K562 (cell line): ENCODE results near the gene KIF26A. TPM values are rescaled to one million over a fixed set of nuclear protein-coding genes. Genes with fewer than 3 reads are reported as not detected.

ENCODE experiments used
- ATAC-seq: fragments of 200-7000 bp; cut with Tn5 transposase; 3 replicates; pipeline ENCODE4 v1.9.1; 2020; ENCODE audit warnings: moderate library complexity
- BruUV-seq: library from RNA; stranded (reverse); fragments of 400-500 nt; replicated peaks from 2 replicates; lab custom pipeline; 2021; lab: Mats Ljungman, UMichigan
- CTCF ChIA-PET: fragments of 300-600 bp; formaldehyde crosslinking; extraction: SDS; loops from one replicate; lab custom pipeline; 2021; ENCODE audit warnings: low intra/inter-chr PET ratio; lab: Yijun Ruan, JAX
- POLR2A ChIA-PET: fragments of 300-600, 350-650 bp; sonication (Branson Sonifier 250); formaldehyde crosslinking; extraction: SDS; loops from one replicate; lab custom pipeline; 2021; ENCODE audit warnings: antibody characterized with exemption, inconsistent platforms; lab: Yijun Ruan, JAX
- DNase-seq, 4 experiments: peaks; one replicate each; pipeline versions ENCODE4 v3.0.0 to v3.0.0-alpha.2; 2011 to 2018; ENCODE audit warnings: low spot score in 3 of 4, mixed read lengths in 3 of 4; ENCODE audit errors: extremely low read depth in 1 of 4
- FAIRE-seq: peaks from 2 replicates; lab custom pipeline; 2011; peaks lifted over from hg19 to GRCh38; lab: Jason Lieb, UNC
- H2AFZ ChIP-seq: 2 replicates; pipeline ENCODE4 v1.6.0; 2011; ENCODE audit warnings: low read depth, low read length, control low read depth, inconsistent platforms
- H3K27ac ChIP-seq: fragments of 200-600 bp; 3 replicates; pipeline ENCODE4 v1.8.0; 2011; ENCODE audit warnings: low read depth, mild to moderate bottlenecking, control low read depth, inconsistent platforms, low read length, moderate library complexity, mixed read lengths; ENCODE audit errors: extremely low read depth
- H3K27me3 ChIP-seq, 2 experiments: fragments of 300-600 bp in 1 of 2; 2 replicates in 1 of 2; 3 replicates in 1 of 2; pipeline versions ENCODE4 v1.6.0 to v1.8.0; 2011; ENCODE audit warnings: inconsistent platforms in 2 of 2, low read length in 2 of 2, mild to moderate bottlenecking in 1 of 2, mixed read lengths in 1 of 2, moderate library complexity in 1 of 2; ENCODE audit not compliant: control insufficient read depth in 2 of 2, insufficient read depth in 2 of 2
- H3K36me3 ChIP-seq: fragments of 300-600 bp; 3 replicates; pipeline ENCODE4 v1.8.0; 2011; ENCODE audit warnings: mild to moderate bottlenecking, low read length, inconsistent platforms; ENCODE audit not compliant: control insufficient read depth, insufficient read depth
- H3K4me1 ChIP-seq, 2 experiments: fragments of 200-600 bp in 1 of 2; replicated peaks in 1 of 2; 2 replicates in 1 of 2; 3 replicates in 1 of 2; pipeline versions ENCODE4 v1.5.1 to v1.8.0; 2011; ENCODE audit warnings: inconsistent platforms in 2 of 2, low read length in 2 of 2, mild to moderate bottlenecking in 1 of 2, mixed read lengths in 1 of 2, moderate library complexity in 1 of 2; ENCODE audit not compliant: control insufficient read depth in 2 of 2, insufficient read depth in 2 of 2
- H3K4me2 ChIP-seq: 2 replicates; pipeline ENCODE4 v1.6.1; 2011; ENCODE audit warnings: low read length, control low read depth, inconsistent platforms, mixed read lengths; ENCODE audit not compliant: insufficient read depth
- H3K4me3 ChIP-seq: fragments of 200-600 bp; sonication (generic), shearing (Covaris generic); 2 replicates; pipeline ENCODE4 v1.5.1; 2016; ENCODE audit warnings: control low read depth, inconsistent platforms
- H3K79me2 ChIP-seq: fragments of 200-600 bp; 3 replicates; pipeline ENCODE4 v1.8.0; 2011; ENCODE audit warnings: low read length, inconsistent platforms; ENCODE audit not compliant: control insufficient read depth, insufficient read depth
- H3K9ac ChIP-seq, 2 experiments: 2 replicates each; pipeline versions ENCODE4 v1.6.0 to v1.6.1; 2011; ENCODE audit warnings: low read depth in 2 of 2, low read length in 2 of 2, control low read depth in 1 of 2, inconsistent platforms in 1 of 2, mild to moderate bottlenecking in 1 of 2, mixed read lengths in 1 of 2; ENCODE audit not compliant: insufficient read depth in 1 of 2
- H3K9me1 ChIP-seq: one replicate; pipeline ENCODE4 v1.6.0; 2011; ENCODE audit warnings: inconsistent platforms, mild to moderate bottlenecking, low read length, moderate library complexity; ENCODE audit not compliant: control insufficient read depth, insufficient read depth
- H3K9me3 ChIP-seq: replicated peaks from 2 replicates; pipeline ENCODE4 v1.5.1; 2011; ENCODE audit warnings: low read depth, low read length, inconsistent platforms; ENCODE audit not compliant: control insufficient read depth, insufficient read depth
- H4K20me1 ChIP-seq: replicated peaks from 2 replicates; pipeline ENCODE4 v1.6.1; 2011; ENCODE audit warnings: low read length, inconsistent platforms, mixed read lengths; ENCODE audit not compliant: control insufficient read depth, insufficient read depth
- C11orf30 ChIP-seq: fragments of 450-650 bp; IDR thresholded peaks from 2 replicates; pipeline ENCODE4 v1.6.1; 2016; ENCODE audit warnings: low read depth, mild to moderate bottlenecking
- CCAR2 ChIP-seq: fragments of 200-400 bp; formaldehyde crosslinking; IDR thresholded peaks from 2 replicates; pipeline ENCODE4 v1.6.1; 2017; ENCODE audit warnings: mild to moderate bottlenecking, low read depth, low read length
- HNRNPH1 ChIP-seq: fragments of 200-400 bp; formaldehyde crosslinking; optimal IDR thresholded peaks from 2 replicates; pipeline ENCODE3; 2017; ENCODE audit warnings: low read depth, mild to moderate bottlenecking, low read length, moderate library complexity
- SMAD4 ChIP-seq: fragments of 250-450 bp; sonication (Bioruptor Pico); conservative IDR thresholded peaks from 2 replicates; pipeline ENCODE4 v1.8.0; 2021; ENCODE audit warnings: inconsistent platforms, mild to moderate bottlenecking, moderate library complexity
- U2AF1 ChIP-seq: fragments of 200-400 bp; formaldehyde crosslinking; optimal IDR thresholded peaks from 2 replicates; pipeline ENCODE3; 2017; ENCODE audit warnings: mild to moderate bottlenecking, low read depth, low read length, moderate library complexity
- ZBTB8A ChIP-seq: fragments of 450-650 bp; IDR thresholded peaks from 2 replicates; pipeline ENCODE4 v1.6.1; 2018; ENCODE audit warnings: mild to moderate bottlenecking, moderate library complexity; ENCODE audit not compliant: partially characterized antibody
- ZKSCAN1 ChIP-seq: fragments of 150-350 bp; IDR thresholded peaks from 2 replicates; pipeline ENCODE4 v1.6.1; 2016; ENCODE audit warnings: low read depth, low read length
- WGBS: fragments of 100-300 bp; shearing (Covaris generic); methylation state at CpG from one replicate; pipeline ENCODE4 v1.1.6; 2016; ENCODE audit warnings: low coverage, mixed read lengths; ENCODE audit not compliant: insufficient coverage; ENCODE audit errors: missing lambda C conversion rate; 5-methylcytosine and 5-hydroxymethylcytosine counted together
- in situ Hi-C: fragments of 300-500 bp; cut with MboI; formaldehyde crosslinking; loops from 4 replicates; pipeline ENCODE4 v1.15.0; 2018; ENCODE audit warnings: inconsistent platforms, mixed read lengths
- intact Hi-C: fragments of 100-400 bp; cut with micrococcal nuclease; formaldehyde crosslinking; loops from 2 replicates; pipeline ENCODE4 v1.14.2; 2022
- polyA plus RNA-seq, 8 experiments: library from polyadenylated mRNA; depleted of rRNA in 4 of 8; stranded (reverse) in 5 of 8; unstranded in 3 of 8; fragments of >200 nt; fragmentation: Nextera tagmentation in 2 of 8; fragmentation: Illumina TruSeq in 1 of 8; extraction: Ambion mirVana in 2 of 8; extraction: Trizol in 1 of 8; gene quantifications; 2 replicates each; pipeline versions ENCODE4 v1.2.1 to v1.2.3, GENCODE V29; 2011 to 2014; ENCODE audit warnings: inconsistent platforms in 1 of 8, missing spikeins in 1 of 8
- total RNA-seq, 7 experiments: library from RNA; depleted of rRNA in 6 of 7; stranded (reverse); fragments of >200 nt in 6 of 7; fragmentation: Illumina TruSeq in 2 of 7; extraction: Trizol in 2 of 7; gene quantifications; 2 replicates each; pipeline versions ENCODE4 v1.2.1 to v1.2.3, GENCODE V29; 2011 to 2021; ENCODE audit warnings: low replicate concordance in 1 of 7

KIF26A gene
- total and polyA plus RNA-seq, 9 of the 15 experiments (the other 6 are each of a cell fraction or from before 2014, with no cell fraction given): 0.04 TPM; not detected in 8

- H3K36me3 ChIP-seq: no peaks in the 10 kb centered on the region
- TF ChIP-seq U2AF1 (no peak), C11orf30 (no peak), HNRNPH1 (no peak), SMAD4 (CRISPR knock-in tag) (no peak), CCAR2 (no peak), ZBTB8A (no peak), ZKSCAN1 (no peak)
- no peaks in the 10 kb centered on the region for H3K9me3 ChIP-seq
- under 1% methylated on average over 19 of the region's 26 CpGs for WGBS
- no peak overlapping the region for H3K27ac ChIP-seq
- ChIA-PET CTCF (no interaction called here), POLR2A (interaction anchor here (0.6 kb wide), 1 partner anchor 101 kb away, joined by 4 read pairs; no protein-coding TSS in a partner anchor)
- no peak for DNase-seq
- no peaks in the 10 kb centered on the region for H3K79me2 ChIP-seq
- no peak overlapping the region for H2AFZ ChIP-seq
- no peaks in the 10 kb centered on the region for H4K20me1 ChIP-seq
- no peak overlapping the region for H3K4me2 ChIP-seq
- no peak overlapping the region for H3K9ac ChIP-seq
- BruUV-seq: no TSS peak
- no peaks in the 10 kb centered on the region; a peak in 2 of 5 replicates for H3K4me1 ChIP-seq
- no peak for ATAC-seq
- FAIRE-seq: no peak
- no peaks in the 10 kb centered on the region for H3K27me3 ChIP-seq
- H3K4me3 ChIP-seq: no peak overlapping the region
- H3K9me1 ChIP-seq: no peaks in the 10 kb centered on the region
- intact Hi-C loops: no loop called here
- in situ Hi-C loops: no loop called here
These were observed 23.8 kb upstream of the KIF26A start for GRCh38 chr14:104114421-104115130.
